T-helper 1 cell (primary cell): ENCODE measurements around the gene TM4SF5.

ENCODE experiments used
- DNase-seq, 5 donors: peaks; one replicate each; pipeline ENCODE4 v3.0.0-alpha.2; 2012 to 2020
- total RNA-seq, 4 donors: gene quantifications; one replicate each; lab custom pipeline; 2026; lab: John Stamatoyannopoulos, UW

The TM4SF5 gene, protein sequence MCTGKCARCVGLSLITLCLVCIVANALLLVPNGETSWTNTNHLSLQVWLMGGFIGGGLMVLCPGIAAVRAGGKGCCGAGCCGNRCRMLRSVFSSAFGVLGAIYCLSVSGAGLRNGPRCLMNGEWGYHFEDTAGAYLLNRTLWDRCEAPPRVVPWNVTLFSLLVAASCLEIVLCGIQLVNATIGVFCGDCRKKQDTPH
- 0 to 0.15 (median 0) reads per million in 4 donors for total RNA-seq

DNA sequence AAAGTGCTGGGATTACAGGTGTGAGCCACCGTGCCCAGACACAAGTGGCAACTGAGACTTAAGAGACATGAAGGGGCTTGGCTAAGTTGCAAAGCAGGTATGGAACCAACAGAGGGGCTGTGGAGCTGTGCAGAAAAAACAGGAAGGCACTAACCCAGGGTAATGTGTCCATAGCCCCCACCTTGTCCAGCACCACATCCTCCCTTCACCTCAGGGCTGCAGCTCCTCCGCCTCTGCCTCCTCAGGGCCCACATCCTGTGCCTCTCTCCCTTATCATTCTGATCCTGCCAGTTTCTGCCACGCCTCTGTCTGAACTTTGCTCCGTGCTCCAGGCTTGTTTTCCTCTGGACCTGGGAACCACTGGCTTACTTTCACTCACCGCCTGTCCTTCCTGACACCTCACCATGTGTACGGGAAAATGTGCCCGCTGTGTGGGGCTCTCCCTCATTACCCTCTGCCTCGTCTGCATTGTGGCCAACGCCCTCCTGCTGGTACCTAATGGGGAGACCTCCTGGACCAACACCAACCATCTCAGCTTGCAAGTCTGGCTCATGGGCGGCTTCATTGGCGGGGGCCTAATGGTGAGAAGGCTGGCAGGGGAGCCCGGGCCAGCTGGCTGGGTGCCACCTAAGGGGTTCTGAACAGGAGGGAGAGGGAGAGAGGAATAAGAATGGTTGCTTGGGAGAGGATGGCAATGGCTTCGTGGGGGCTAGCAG is at the start of gene TM4SF5:
TM4SF5 (plus strand) TSS at position 368 of the 716 bp plus-strand sequence; CDS start at position 405, 37 bp downstream.
- peak in 1 of 5 donors; percentile 40 for DNase-seq

DNA sequence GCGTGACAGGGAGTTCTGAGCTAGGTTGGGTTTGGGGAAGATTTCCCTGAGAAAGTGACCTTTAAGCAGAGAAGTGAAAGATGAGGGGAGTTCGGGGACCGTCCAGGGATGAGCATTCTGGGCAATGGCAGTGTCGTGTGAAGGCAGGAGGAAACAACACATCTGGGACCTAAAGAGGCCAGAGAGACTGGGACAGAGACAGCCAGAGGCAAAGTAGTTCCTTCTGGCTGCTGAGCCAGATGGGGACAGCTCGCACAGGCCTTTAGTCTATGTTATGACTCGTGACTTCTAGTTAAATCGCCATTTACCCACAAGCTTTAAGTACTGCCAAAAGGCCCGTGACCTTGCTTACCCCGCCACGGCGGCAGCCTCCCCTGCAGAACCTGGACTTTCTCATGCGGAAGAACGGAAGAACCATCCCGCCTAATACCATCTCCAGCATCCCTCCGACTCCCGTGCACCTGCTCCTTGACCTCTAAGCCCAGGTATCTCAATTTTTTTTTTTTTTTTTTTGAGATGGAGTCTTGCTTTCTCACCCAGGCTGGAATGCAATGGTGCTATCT is 48.9 kb upstream of the TM4SF5 start:
- no peak for DNase-seq

DNA sequence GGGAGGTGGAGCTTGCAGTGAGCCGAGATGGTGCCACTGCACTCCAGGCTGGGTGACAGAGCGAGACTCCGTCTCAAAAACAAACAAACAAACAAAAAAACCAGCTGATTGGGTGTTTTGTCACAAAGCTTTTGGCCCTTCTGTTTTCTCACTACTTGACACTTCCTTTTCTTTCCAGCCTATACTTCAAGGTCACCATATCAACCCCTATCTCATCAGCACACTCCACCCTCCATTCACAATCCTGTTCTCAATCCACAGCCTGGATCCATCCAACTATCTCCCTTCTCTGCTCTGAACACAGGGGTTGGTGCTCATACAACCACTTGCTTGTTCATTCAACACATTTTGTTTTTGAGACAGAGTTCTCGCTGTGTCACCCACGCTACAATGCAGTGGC is 47.0 kb upstream of the TM4SF5 start:
- DNase-seq: no peak

DNA sequence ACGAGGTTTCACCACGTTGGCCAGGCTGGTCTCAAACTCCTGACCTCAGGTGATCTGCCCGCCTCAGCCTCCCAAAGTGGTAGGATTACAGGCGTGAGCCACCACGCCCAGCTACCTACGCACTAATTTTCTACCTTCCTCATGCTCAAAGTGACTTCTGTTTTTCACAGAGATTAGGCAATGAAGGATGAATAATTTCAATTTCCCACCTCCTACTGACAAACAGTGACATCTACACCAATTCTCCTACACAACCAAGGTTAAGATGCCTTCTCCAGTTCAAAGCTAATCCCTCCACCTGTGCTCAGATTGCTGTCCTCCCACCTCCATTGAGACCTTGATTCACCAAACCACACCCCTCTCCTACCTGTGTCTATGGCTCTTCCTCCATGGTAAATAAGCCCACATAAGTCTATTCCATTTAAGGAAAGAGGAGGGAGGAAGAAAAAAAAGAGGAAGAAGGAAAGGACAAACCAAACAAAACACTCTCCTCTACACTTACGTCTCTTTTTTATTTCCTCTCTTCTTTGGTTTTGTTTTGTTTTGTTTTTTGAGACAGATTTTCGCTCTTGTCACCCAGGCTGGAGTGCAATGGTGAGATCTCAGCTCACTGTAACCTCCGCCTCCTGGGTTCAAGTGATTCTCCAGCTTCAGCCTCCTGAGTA is 45.9 kb upstream of the TM4SF5 start:
- no peak for DNase-seq

GRCh38 chr17:4728124-4728523 is 43.6 kb upstream of the TM4SF5 start:
- peak in 1 of 5 donors; percentile 85 for DNase-seq

- DNase-seq: no peak
Observed at GRCh38 chr17:4733073-4733531, 38.6 kb upstream of the TM4SF5 start.

DNA sequence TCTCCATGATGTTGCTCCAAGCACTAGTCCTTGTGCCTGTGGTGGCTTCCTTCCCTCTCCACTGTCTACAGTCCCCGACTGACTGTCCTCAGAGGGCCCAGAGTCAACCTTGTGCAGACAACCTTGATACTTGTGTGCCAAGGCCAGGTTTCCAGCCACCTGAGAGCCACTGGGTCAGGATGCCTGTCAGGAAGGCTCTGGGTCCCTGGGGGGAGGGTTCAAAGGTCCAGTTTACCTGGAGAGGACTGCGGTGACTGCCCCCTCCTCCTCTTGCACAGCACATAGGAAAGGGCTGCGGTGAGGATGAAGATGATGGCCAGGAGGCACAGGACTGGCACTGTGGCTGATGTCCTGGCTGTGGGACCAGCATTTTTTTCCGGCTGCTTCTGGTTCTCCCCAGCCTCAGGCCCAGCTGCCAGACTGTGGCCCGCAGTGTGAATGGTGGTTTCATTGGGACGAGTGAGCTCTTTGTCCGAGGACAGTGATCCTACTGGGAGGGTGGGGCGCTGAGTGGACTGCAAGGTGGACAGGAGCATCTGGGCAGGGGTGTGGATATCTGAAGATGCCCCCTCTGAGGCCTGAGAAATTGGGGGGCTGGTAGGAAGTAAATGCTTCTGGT is 36.7 kb upstream of the TM4SF5 start:
- DNase-seq: no peak

- no peak for DNase-seq
Observed at GRCh38 chr17:4735876-4736651, 35.6 kb upstream of the TM4SF5 start.

DNA sequence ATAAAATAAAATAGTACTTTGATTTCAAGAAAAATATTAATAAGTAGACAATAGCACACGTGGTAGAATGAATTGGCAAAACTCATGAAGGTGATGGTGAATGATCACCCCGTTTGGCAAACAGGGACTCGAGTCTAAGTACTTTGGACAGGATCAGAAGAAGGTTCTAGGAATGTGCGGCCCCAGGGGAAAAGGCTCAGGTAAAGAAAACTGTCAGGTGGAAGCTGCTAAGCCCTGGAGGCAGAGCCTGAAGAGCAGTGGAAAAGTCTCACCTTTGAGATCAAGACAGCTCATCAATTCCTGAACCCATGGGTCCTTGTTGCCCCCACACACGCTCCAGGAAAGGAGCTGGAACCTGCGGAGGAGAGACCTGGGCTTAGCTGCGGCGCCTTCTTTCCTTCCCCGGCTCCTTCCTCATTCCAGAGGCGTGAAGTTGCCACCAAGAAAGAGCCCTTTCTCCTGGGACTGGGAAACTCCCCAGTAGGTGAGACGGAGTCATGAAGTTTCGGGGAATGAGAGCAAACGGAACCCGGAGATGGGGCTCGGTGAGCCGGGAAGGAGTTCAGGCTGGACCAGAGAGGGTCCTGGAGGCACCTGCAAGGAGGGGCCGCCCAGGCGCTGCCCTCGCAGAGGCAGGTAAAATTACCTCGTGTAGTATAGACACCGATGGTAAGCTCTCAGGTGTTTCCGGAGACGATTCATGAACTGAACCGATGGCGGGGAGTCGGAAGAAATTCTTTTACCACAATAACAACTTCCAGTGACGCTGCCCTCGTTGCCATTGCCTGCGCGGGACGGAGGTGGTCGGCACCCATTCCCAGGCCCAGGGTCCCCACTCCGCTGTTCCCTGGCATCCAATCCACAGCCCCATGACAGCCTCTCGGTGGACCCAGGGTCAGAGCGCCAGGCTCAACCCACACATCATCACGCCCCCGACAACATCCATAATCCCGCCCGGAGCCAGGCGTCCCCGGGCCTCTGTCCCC is 33.3 kb upstream of the TM4SF5 start:
- peak in 2 of 5 donors; percentile 10 to 17 for DNase-seq

DNA sequence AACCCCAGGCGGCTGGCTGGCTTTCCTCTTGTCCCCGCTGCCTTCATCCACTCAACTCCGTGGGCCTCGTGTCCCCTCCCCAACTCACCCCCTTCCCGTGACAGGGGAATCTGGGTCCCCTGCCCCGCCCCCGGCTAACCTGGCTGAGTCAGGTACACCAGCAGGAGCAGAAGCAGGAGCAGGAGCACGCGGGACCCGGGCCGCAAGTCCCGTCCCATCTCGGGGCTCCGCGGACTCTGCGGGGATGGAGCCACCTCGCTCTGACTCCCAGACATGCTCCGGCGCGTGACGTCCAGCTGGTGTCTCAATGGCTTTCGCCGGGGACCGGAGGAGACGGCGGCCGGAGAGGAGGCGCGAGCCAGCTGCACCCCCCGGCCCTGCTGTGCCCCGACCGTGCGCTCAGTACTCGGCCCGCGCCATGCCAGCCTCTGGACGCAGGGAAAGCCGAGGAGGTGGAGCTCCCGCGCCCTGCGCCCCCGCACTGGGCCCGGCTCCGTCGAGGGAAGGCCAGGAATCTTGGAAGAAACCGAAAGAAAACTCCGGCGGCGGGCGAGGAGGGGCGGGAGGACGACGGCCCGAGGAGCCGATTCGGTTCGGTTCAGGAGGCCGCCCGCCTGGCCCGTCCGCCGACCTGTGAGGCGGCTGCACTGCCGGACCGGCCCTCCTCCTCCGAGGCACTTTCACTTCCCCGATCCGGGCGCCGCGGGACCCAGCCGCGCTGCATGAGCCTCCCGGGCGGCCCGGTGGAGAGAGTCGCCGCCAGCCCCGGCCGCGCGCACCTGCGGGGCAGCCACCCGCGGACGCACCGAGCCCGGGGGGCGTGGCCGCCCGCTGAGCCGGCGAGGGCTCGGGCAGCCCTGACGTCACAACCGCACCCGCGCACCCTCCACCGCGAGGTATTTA is 32.3 kb upstream of the TM4SF5 start, which contains the start of the genes CXCL16 and ZMYND15:
CXCL16 (minus strand) TSS at position 807 of the 903 bp plus-strand sequence; CDS start at position 218, 589 bp downstream.
ZMYND15 (plus strand) TSS at position 712 of the 903 bp plus-strand sequence. CDS start 716 bp downstream, outside the sequence.
- DNase-seq: peak in 4 of 5 donors; percentile 33 to 68 (median 59)

DNA sequence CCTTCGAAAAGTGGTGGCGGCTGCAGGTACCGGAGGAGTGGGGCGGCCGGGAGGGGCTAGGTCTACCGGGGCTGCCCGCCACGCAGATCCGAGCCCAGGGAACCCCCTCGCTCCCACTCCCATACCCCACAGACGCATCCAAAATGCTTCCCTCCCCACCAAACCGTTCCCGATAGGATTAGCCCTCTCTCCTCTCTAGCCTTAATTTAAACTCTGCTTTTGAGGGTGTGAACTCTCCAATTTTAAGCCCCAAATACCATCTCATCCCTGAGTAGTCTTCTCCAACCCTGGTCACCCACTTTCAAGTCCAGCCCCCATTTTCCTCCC is 31.7 kb upstream of the TM4SF5 start:
- DNase-seq: no peak

DNA sequence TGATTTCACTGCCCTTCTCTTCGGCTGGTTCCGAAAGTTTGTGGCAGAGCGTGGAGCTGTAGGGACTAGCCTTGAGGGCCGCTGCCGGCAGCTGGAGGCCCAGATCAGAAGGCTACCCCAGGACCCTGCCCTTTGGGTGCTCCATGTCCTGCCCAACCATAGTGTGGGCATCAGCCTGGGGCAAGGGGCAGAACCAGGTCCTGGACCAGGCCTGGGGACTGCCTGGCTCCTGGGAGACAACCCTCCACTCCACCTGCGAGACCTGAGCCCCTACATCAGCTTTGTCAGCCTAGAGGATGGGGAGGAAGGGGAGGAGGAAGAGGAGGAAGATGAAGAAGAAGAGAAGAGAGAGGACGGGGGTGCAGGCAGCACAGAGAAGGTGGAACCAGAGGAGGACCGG is 31.1 kb upstream of the TM4SF5 start:
- no peak for DNase-seq

- no peak for DNase-seq
Observed at GRCh38 chr17:4741544-4741943, 30.1 kb upstream of the TM4SF5 start.

DNA sequence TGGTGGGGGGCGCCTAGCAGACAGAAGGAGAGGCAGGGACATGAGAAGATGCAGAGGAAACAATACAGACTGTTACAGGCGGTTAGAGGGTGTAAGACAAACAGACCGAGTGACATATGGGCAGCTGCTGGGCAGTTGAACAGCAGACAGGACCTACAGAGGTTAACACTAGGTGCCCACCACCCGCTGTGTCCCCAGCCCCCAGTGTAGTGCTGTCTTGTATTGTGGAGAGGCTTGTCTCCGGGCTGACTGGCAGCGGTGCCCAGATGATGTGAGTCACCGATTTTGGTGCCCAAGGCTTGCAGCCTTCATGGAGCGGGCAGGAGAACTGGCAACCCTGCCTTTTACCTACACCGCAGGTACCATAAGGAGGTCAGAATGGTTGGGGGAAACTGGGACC is 29.6 kb upstream of the TM4SF5 start:
- DNase-seq: no peak

DNA sequence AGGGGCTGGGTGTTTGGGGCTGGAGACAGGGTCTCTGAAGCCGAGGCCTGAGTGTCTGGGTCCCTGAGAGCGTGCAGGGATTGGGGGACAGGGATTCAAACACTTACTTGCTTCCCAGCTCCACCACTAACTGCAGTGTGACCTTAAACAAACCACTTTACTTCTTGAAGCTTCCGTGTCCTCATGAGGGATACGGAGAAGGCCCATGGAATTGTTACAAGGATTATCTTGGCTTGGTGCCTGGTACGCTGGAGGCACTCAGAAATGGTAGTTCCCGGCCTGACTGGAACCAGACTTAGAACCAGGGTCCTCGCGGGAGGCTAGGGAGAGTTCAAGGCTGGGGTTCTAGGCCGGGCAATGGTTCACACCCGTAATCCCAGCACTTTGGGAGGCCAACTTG is 29.1 kb upstream of the TM4SF5 start:
- no peak for DNase-seq

DNA sequence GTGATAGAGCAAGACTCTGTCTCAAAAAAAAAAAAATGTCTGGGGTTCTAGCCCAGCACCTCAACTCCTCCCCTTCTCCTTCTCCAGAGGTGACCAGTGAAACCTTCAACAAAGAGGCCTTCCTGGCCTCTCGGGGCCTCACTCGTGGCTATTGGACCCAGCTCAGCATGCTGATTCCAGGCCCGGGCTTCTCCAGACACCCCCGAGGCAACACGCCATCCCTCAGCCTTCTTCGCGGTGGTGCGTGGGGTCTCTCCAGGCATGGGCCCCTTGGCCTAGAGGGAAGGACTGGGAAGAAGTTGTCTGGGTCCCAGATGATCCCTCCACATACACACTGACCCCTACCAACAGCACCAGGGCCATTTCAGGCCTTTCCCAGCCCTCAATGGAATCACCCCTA is 28.5 kb upstream of the TM4SF5 start:
- DNase-seq: no peak

- DNase-seq: no peak
Observed at GRCh38 chr17:4743898-4744297, 27.8 kb upstream of the TM4SF5 start.

DNA sequence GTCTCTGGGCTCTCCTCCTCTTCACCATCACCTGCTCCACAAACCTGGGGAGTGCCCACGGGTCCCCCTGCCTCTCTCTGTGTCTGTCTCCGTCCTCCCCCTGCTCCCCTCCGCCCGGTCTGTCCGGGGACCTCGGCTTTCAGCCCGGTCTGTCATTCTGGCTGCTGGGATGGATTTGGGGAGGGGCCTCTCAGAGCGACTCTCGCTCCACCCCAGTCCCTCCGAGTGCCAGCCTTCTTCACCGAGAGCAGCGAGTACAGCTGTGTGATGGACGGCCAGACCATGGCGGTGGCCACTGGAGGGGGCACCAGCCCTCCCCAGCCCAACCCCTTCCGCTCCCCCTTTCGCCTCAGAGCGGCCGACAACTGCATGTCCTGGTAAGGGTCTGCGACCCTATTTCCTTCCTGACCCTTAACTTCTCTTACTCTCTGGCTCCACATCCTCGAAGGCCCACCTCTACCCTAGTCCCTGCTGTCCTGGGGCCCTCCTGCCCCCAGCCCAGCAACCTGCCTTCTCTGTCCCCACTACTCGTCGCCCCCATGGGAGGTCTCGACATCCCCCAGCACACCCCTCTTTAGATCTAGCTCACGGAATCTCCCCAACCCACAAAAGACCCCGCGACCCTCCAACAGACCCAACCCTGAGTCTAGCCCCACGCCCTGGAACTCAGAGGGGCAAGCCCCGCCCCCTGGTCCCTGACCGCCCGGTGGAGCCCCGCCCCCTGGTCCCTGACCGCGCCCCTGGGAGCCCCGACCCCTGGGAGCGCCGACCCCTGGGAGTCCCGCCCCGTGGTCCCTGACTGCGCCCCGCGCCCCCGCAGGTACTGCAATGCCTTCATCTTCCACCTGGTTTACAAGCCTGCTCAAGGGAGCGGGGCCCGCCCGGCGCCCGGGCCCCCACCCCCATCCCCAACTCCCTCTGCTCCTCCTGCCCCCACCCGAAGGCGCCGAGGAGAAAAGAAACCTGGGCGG is 26.4 kb upstream of the TM4SF5 start:
- DNase-seq: no peak
